SU-DHL-6 (cell line): ENCODE data around the gene NELFB.

Experiments
- CTCF ChIP-seq: fragments of 200-600 bp; sonication (generic); IDR thresholded peaks from one replicate; pipeline ENCODE4 v1.5.1; 2017; ENCODE audit warnings: antibody characterized with exemption, mild to moderate bottlenecking, low read length, moderate library complexity; ENCODE audit not compliant: insufficient read depth, poor library complexity, severe bottlenecking
- EZH2phosphoT487 ChIP-seq: fragments of 200-600 bp; sonication (generic), shearing (Covaris generic); conservative IDR thresholded peaks from 2 replicates; pipeline ENCODE4 v1.6.1; 2018; ENCODE audit warnings: mild to moderate bottlenecking, antibody characterized with exemption, low read length, moderate library complexity, mixed read lengths

DNA sequence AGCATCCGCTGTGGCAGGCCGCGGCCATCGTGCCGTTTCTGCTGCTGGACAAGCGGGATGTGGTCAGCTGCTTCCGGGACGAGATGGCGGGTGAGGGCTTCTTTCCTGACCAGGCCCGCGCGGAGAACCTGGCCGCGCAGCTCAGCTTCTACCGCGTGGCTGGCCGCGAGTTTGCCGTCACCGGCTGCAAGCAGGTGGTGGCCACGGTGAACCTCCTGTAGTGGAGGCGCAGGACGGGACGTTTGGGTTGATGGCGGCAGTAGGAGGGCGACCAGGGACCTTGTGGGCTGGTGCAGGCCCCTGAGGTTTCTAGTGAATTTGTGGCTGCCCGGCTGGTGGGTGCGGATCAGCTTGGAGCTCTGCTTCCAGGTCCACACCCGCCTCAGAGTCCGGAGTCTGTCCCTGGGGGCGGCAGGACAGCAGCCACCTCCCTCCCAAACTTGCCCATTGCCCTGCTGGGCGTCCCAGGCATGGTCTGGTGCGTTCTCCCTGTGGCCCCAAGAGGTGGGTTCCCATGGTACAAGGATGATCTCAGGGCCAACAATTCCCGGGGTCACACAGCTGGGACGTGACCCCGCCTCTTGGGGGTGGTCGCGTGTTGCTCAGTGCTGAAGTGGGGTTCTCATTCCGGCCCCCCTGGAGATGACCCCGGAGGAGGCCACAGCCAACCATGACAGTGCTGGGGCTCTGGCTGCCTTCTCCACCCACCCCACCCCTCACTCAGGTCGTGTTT lies 24.8 kb downstream of the NELFB start:
- TF ChIP-seq EZH2phosphoT487: no peak
- no peak for TF ChIP-seq CTCF
